Measurements from ENCODE around the gene ITPK1. TPM values are rescaled to one million over a fixed set of nuclear protein-coding genes. Genes with fewer than 3 reads are reported as not detected.

The ITPK1 gene
- total RNA-seq, 3 donors from 2014 or later, result 27.8 to 91.7 (median 42.9) TPM

- Histone ChIP-seq H3K27me3 (no peaks in the 10 kb centered on the region), H3K36me3 (no peaks in the 10 kb centered on the region), H3K27ac (no peak overlapping the region), H3K4me3 (no peak overlapping the region), H3K4me1 (peaks cover 0 to 4% of the 10 kb centered on the region in 2 donors), H3K9me3 (no peaks in the 10 kb centered on the region)
- no peak for DNase-seq (ENCODE audit: low spot score in 2 of 2)
- intact Hi-C loops (cut with DNase I; ENCODE audit: low total_unique reads), result loop anchor here (2.0 kb wide), 1 partner anchor 37 kb away; no protein-coding TSS in a partner anchor
- TF ChIP-seq POLR2AphosphoS5 (IDR thresholded peaks at IDR 0.05), result no peak
- TF ChIP-seq, protein P1, sequence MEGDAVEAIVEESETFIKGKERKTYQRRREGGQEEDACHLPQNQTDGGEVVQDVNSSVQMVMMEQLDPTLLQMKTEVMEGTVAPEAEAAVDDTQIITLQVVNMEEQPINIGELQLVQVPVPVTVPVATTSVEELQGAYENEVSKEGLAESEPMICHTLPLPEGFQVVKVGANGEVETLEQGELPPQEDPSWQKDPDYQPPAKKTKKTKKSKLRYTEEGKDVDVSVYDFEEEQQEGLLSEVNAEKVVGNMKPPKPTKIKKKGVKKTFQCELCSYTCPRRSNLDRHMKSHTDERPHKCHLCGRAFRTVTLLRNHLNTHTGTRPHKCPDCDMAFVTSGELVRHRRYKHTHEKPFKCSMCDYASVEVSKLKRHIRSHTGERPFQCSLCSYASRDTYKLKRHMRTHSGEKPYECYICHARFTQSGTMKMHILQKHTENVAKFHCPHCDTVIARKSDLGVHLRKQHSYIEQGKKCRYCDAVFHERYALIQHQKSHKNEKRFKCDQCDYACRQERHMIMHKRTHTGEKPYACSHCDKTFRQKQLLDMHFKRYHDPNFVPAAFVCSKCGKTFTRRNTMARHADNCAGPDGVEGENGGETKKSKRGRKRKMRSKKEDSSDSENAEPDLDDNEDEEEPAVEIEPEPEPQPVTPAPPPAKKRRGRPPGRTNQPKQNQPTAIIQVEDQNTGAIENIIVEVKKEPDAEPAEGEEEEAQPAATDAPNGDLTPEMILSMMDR (IDR thresholded peaks at IDR 0.05), result no peak
- TF ChIP-seq POLR2A (IDR thresholded peaks at IDR 0.05), result no peak
These were observed 68.1 kb downstream of the ITPK1 start for GRCh38 chr14:93047661-93048060.

DNA sequence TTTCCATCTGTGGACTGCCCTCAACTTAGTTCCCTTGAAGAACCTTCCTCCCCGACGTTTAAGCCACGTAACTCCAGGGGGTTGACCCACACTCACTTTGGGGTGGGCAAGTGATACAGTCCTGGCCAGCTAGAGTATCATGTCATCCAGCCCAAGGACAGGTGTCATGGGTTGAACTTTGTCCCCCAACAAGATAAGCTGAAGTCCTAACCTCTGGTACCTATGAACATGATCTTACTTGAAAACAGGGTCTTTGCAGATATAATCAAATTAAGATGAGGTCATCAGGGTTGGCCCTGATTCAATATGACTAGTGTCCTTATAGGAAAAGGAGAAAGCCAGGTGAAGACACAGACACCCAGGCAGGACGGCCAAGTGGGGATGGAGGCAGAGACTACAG, 68.6 kb downstream of the ITPK1 start:
- H3K4me1 ChIP-seq, result peaks cover 0 to 4% of the 10 kb centered on the region in 2 donors
- TF ChIP-seq, protein P1 (IDR thresholded peaks at IDR 0.05), result no peak
- TF ChIP-seq POLR2AphosphoS5 (IDR thresholded peaks at IDR 0.05) (no peak), POLR2A (IDR thresholded peaks at IDR 0.05) (no peak)
- H3K9me3 ChIP-seq, result no peaks in the 10 kb centered on the region
- H3K36me3 ChIP-seq, result no peaks in the 10 kb centered on the region
- DNase-seq (ENCODE audit: low spot score in 2 of 2), result no peak
- no peaks in the 10 kb centered on the region for H3K27me3 ChIP-seq
- intact Hi-C loops (cut with DNase I; ENCODE audit: low total_unique reads), result no loop called here
- no peak overlapping the region for H3K27ac ChIP-seq
- H3K4me3 ChIP-seq, result no peak overlapping the region

GRCh38 chr14:93046705-93047050, 69.0 kb downstream of the ITPK1 start:
- TF ChIP-seq POLR2A (IDR thresholded peaks at IDR 0.05) (no peak), POLR2AphosphoS5 (IDR thresholded peaks at IDR 0.05) (no peak)
- TF ChIP-seq, protein P1 (IDR thresholded peaks at IDR 0.05), result no peak
- no peak overlapping the region for H3K4me3 ChIP-seq
- H3K27ac ChIP-seq, result no peak overlapping the region
- peaks cover 0 to 4% of the 10 kb centered on the region in 2 donors for H3K4me1 ChIP-seq
- DNase-seq (ENCODE audit: low spot score in 2 of 2), result no peak
- no peaks in the 10 kb centered on the region for H3K9me3 ChIP-seq
- intact Hi-C loops (cut with DNase I; ENCODE audit: low total_unique reads), result no loop called here
- no peaks in the 10 kb centered on the region for H3K36me3 ChIP-seq
- no peaks in the 10 kb centered on the region for H3K27me3 ChIP-seq

DNA sequence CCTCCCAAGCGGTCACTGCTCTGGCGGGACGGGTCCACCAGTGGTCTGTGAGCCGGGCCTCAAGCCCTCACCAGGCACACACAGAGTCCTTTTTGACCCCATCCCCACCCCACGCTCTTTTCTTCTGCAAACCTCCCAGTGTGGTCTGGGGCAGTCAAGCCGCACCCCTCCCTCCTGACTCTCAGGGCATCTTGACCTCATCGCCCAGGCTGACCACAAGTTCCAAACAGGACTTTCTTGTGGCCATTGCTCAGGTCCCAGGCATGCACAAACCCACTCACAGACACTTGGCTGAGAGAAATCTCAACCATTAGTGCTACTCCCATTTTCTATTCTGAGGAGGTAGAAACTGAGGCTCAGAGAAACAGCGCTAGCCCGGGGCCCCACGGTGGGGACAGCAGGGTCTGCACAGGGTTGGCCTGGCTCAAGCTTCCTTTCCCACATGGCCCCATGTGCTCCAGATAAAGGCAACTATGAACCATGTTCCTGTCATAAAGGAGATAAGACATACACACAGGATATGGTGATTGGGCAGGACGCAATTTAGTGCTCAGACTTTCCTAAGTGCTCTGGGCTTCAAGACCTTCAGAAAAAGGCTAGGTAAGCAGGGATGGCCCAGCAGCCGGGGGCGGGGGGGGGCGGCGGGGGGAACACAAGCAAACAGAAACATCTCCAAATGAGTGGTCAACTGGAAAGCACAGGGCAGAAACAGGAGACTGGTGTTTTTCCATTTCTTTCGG, 69.6 kb downstream of the ITPK1 start:
- Histone ChIP-seq H3K36me3 (no peaks in the 10 kb centered on the region), H3K4me1 (peaks cover 0 to 4% of the 10 kb centered on the region in 2 donors), H3K27ac (no peak overlapping the region), H3K9me3 (no peaks in the 10 kb centered on the region), H3K27me3 (no peaks in the 10 kb centered on the region), H3K4me3 (no peak overlapping the region)
- intact Hi-C loops (cut with DNase I; ENCODE audit: low total_unique reads), result no loop called here
- TF ChIP-seq POLR2A (IDR thresholded peaks at IDR 0.05) (no peak), POLR2AphosphoS5 (IDR thresholded peaks at IDR 0.05) (no peak)
- TF ChIP-seq, protein P1 (IDR thresholded peaks at IDR 0.05), result no peak
- DNase-seq (ENCODE audit: low spot score in 2 of 2), result no peak

GRCh38 chr14:93045211-93045674, 70.5 kb downstream of the ITPK1 start:
- no peaks in the 10 kb centered on the region for H3K36me3 ChIP-seq
- no peak overlapping the region for H3K4me3 ChIP-seq
- intact Hi-C loops (cut with DNase I; ENCODE audit: low total_unique reads), result no loop called here
- no peak for DNase-seq (ENCODE audit: low spot score in 2 of 2)
- H3K27me3 ChIP-seq, result no peaks in the 10 kb centered on the region
- H3K9me3 ChIP-seq, result no peaks in the 10 kb centered on the region
- TF ChIP-seq POLR2AphosphoS5 (IDR thresholded peaks at IDR 0.05), result no peak
- TF ChIP-seq, protein P1 (IDR thresholded peaks at IDR 0.05), result no peak
- no peak for TF ChIP-seq POLR2A (IDR thresholded peaks at IDR 0.05)
- no peak overlapping the region for H3K27ac ChIP-seq
- peaks cover 0 to 4% of the 10 kb centered on the region in 2 donors for H3K4me1 ChIP-seq

All from breast epithelium (tissue), 4 donors.